ENCODE measurements around the gene SPIC.

SPIC gene

DNA sequence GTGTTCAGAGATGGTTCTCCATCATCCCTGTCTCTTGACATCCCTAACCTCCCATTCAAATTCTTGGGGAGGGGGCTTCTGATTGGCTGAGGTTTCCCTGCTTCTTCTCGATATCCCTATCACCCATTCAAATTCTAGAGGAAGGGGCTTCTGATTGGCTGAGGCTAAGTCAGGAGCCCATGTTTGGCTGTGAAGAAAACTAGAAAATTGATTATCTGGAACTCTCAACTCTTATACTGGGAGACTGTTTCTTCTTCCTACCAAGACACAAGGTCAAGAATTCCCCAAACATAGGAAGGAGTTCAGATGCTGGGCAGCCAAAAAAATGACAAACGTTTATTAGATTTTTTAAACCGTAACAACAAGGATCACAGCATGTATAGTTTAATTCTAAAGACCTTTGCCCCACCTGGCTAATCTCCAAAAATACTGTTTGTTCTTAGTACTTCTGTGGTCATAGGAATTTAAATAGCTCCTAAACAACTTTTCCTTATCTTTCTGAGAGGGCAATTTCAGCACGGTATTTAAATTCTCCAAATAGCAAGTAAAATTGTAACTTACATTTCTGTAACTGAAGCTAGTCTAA is 26.4 kb downstream of the SPIC start:
- TF ChIP-seq, protein P1, sequence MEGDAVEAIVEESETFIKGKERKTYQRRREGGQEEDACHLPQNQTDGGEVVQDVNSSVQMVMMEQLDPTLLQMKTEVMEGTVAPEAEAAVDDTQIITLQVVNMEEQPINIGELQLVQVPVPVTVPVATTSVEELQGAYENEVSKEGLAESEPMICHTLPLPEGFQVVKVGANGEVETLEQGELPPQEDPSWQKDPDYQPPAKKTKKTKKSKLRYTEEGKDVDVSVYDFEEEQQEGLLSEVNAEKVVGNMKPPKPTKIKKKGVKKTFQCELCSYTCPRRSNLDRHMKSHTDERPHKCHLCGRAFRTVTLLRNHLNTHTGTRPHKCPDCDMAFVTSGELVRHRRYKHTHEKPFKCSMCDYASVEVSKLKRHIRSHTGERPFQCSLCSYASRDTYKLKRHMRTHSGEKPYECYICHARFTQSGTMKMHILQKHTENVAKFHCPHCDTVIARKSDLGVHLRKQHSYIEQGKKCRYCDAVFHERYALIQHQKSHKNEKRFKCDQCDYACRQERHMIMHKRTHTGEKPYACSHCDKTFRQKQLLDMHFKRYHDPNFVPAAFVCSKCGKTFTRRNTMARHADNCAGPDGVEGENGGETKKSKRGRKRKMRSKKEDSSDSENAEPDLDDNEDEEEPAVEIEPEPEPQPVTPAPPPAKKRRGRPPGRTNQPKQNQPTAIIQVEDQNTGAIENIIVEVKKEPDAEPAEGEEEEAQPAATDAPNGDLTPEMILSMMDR (IDR thresholded peaks at IDR 0.05; ENCODE audit: control insufficient read depth, insufficient read depth, low read depth, low read length, missing control alignments): no peak

DNA sequence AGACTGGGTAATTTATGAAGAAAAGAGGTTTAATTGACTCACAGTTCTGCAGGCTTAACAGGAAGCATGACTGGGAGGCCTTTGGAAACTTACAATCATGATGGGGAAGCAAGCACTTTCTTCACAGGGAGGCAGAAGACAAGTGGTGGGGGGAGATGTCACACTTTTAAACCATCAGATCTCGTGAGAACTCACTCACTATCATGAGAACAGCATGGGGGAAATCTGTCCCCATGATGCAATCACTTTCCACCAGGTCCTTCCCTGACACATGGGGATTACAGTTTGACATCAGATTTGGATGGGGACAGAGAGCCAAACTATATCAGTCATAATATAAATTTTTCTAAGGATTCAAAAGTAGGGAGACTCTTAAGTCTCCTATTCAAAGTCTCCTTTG is 46.0 kb downstream of the SPIC start:
- TF ChIP-seq, protein P1 (IDR thresholded peaks at IDR 0.05; ENCODE audit: control insufficient read depth, insufficient read depth, low read depth, low read length, missing control alignments): no peak
- no peak for DNase-seq (ENCODE audit: low read depth)
- H3K4me3 ChIP-seq (ENCODE audit: control insufficient read depth, low read depth, low read length): no peak overlapping the region

More for the DNA sequence above, 26.4 kb downstream of the SPIC start:
- H3K4me3 ChIP-seq (ENCODE audit: control insufficient read depth, low read depth, low read length): no peak overlapping the region
- DNase-seq (ENCODE audit: low read depth): no peak

DNA sequence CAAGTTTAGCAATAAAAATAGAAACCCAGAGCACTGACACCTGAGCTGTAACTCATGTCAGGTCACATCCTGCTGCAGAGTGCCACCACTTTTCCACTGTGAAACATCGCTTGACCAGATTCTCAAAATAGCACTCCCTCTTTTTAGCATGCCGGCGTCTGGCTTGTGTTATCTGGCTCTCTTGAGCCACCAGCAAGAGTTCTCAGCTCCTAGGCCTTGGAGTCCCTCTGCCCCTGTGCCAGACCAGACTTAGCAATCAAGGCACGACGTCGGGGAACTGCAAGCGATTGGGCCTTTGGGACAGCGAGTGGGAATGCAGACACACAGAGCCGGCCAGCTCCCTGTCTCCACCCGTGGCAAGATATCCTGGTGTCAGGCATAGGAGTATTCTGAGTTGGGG is 52.5 kb downstream of the SPIC start:
- TF ChIP-seq, protein P1 (IDR thresholded peaks at IDR 0.05; ENCODE audit: control insufficient read depth, insufficient read depth, low read depth, low read length, missing control alignments): no peak
- H3K4me3 ChIP-seq (ENCODE audit: control insufficient read depth, low read depth, low read length): no peak overlapping the region
- DNase-seq (ENCODE audit: low read depth): no peak

DNA sequence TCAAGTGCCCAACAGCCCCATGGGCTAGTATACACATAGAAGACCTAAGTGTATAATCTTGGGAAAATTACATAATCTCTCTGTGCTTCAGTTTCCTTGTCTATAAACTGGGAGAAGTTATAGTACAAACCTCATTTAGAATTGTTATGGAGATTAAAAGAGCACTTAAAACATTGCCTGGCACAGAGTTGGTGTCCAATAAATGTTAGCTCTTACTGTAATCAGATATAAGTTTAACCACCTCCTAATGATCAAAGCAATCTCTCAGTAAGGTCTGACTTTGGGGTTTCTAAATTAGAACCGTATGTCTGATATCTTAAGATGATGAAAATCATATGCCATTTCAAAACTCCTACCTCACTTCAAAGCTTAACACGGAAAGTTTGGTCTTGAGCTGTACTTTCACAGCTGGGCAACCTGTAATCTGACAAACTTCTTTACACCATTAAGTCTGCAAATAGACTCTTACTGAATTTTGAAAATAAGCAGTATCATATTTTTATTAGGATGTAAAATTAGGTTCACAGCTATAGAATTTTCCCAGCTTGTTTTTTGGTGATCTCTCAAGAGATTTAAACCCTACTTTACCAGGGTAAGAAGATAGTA is 61.0 kb downstream of the SPIC start:
- TF ChIP-seq, protein P1 (IDR thresholded peaks at IDR 0.05; ENCODE audit: control insufficient read depth, insufficient read depth, low read depth, low read length, missing control alignments): no peak
- DNase-seq (ENCODE audit: low read depth): no peak
- no peak overlapping the region for H3K4me3 ChIP-seq (ENCODE audit: control insufficient read depth, low read depth, low read length)

Data from AG09309 (cell line).